Retinal pigment epithelial cell (primary cell): Measurements from ENCODE around the gene RBPJL.

Experiments used
- DNase-seq: peaks from one replicate; pipeline ENCODE4 v3.0.0-alpha.2; 2010; ENCODE audit warnings: low read depth
- H3K4me3 ChIP-seq: 2 replicates; pipeline ENCODE4 v1.5.1; 2011; ENCODE audit warnings: mild to moderate bottlenecking, low read length, control low read depth, moderate library complexity
- CTCF ChIP-seq: conservative IDR thresholded peaks from 2 replicates; pipeline ENCODE4 v1.5.1; 2011; ENCODE audit warnings: low read depth, low read length, control low read depth, inconsistent platforms

The RBPJL gene

GRCh38 chr20:45316150-45317080 lies 9.8 kb downstream of the RBPJL start:
- no peak for TF ChIP-seq CTCF
- no peak for DNase-seq
- H3K4me3 ChIP-seq = no peak overlapping the region

- no peak overlapping the region for H3K4me3 ChIP-seq
- DNase-seq = no peak
- TF ChIP-seq CTCF = no peak
Measured at GRCh38 chr20:45317826-45318225, 11.2 kb downstream of the RBPJL start.

GRCh38 chr20:45318386-45318939 lies 11.8 kb downstream of the RBPJL start:
- H3K4me3 ChIP-seq = no peak overlapping the region
- no peak for DNase-seq
- TF ChIP-seq CTCF = no peak

GRCh38 chr20:45318948-45319347 lies 12.3 kb downstream of the RBPJL start:
- DNase-seq = no peak

GRCh38 chr20:45320948-45321595 lies 14.4 kb downstream of the RBPJL start:
- no peak for DNase-seq
- no peak for TF ChIP-seq CTCF
- no peak overlapping the region for H3K4me3 ChIP-seq

More at GRCh38 chr20:45318948-45319347, 12.3 kb downstream of the RBPJL start:
- no peak overlapping the region for H3K4me3 ChIP-seq
- TF ChIP-seq CTCF = no peak

- peak; percentile 20 for TF ChIP-seq CTCF
- H3K4me3 ChIP-seq = no peak overlapping the region
- DNase-seq = no peak
Measured at GRCh38 chr20:45322952-45323383, 16.3 kb downstream of the RBPJL start.

GRCh38 chr20:45323731-45324130 lies 17.1 kb downstream of the RBPJL start:
- DNase-seq = no peak
- TF ChIP-seq CTCF = no peak
- no peak overlapping the region for H3K4me3 ChIP-seq
